ENCODE measurements around the gene MICAL2. TPM values are rescaled to one million over a fixed set of nuclear protein-coding genes. Genes with fewer than 3 reads are reported as not detected.

The MICAL2 gene
- polyA plus RNA-seq, 3 donors: 7.9 to 13.2 (median 9.8) TPM

- no peak overlapping the region for H3K27ac ChIP-seq (ENCODE audit: low read depth, low read length)
- 73 to 98% (median 84%) methylated on average over 9 of the region's 9 CpGs for whole genome bisulfite sequencing, 3 donors
These were observed 165.4 kb downstream of the MICAL2 start for GRCh38 chr11:12275818-12276217.

- no peak overlapping the region for H3K27ac ChIP-seq (ENCODE audit: low read depth, low read length)
- 89 to 97% (median 96%) methylated on average over 6 of the region's 6 CpGs for WGBS, 3 donors
These were observed 166.0 kb downstream of the MICAL2 start for GRCh38 chr11:12276356-12276755.

- 84 to 97% (median 86%) methylated on average over 10 of the region's 10 CpGs for WGBS, 3 donors
- H3K27ac ChIP-seq (ENCODE audit: low read depth, low read length): no peak overlapping the region
These were observed 166.6 kb downstream of the MICAL2 start for GRCh38 chr11:12276831-12277475.

GRCh38 chr11:12278766-12279671, 168.6 kb downstream of the MICAL2 start:
- WGBS, 3 donors: 63 to 90% (median 89%) methylated on average over 13 of the region's 13 CpGs
- H3K27ac ChIP-seq (ENCODE audit: low read depth, low read length): no peak overlapping the region

GRCh38 chr11:12279672-12280108, 169.3 kb downstream of the MICAL2 start:
- H3K27ac ChIP-seq (ENCODE audit: low read depth, low read length): no peak overlapping the region
- 83 to 92% (median 84%) methylated on average over 4 of the region's 4 CpGs for WGBS, 3 donors

- no peak overlapping the region for H3K27ac ChIP-seq (ENCODE audit: low read depth, low read length)
- 85 to 89% (median 86%) methylated on average over 4 of the region's 4 CpGs for WGBS, 3 donors
These were observed 169.9 kb downstream of the MICAL2 start for GRCh38 chr11:12280199-12280837.

GRCh38 chr11:12280838-12281565, 170.6 kb downstream of the MICAL2 start:
- H3K27ac ChIP-seq (ENCODE audit: low read depth, low read length): no peak overlapping the region
- WGBS, 3 donors: 91 to 94% (median 92%) methylated on average over 15 of the region's 15 CpGs

- WGBS, 3 donors: 29 to 33% (median 31%) methylated on average over 12 of the region's 12 CpGs
These were observed 171.4 kb downstream of the MICAL2 start for GRCh38 chr11:12281571-12282478.

GRCh38 chr11:12282676-12283075, 172.3 kb downstream of the MICAL2 start:
- H3K27ac ChIP-seq (ENCODE audit: low read depth, low read length): no peak overlapping the region
- WGBS, 3 donors: 83 to 87% (median 85%) methylated on average over 6 of the region's 6 CpGs

More at GRCh38 chr11:12281571-12282478, 171.4 kb downstream of the MICAL2 start:
- no peak overlapping the region for H3K27ac ChIP-seq (ENCODE audit: low read depth, low read length)

- H3K27ac ChIP-seq (ENCODE audit: low read depth, low read length): no peak overlapping the region
- WGBS, 3 donors: 41 to 73% (median 55%) methylated on average over 4 of the region's 4 CpGs
These were observed 174.1 kb downstream of the MICAL2 start for GRCh38 chr11:12284316-12285050.

GRCh38 chr11:12285106-12285505, 174.7 kb downstream of the MICAL2 start:
- WGBS, 3 donors: 54 to 89% (median 70%) methylated on average over 4 of the region's 4 CpGs
- no peak overlapping the region for H3K27ac ChIP-seq (ENCODE audit: low read depth, low read length)

GRCh38 chr11:12285811-12286222, 175.4 kb downstream of the MICAL2 start:
- H3K27ac ChIP-seq (ENCODE audit: low read depth, low read length): no peak overlapping the region
- 60 to 85% (median 65%) methylated on average over 6 of the region's 6 CpGs for WGBS, 3 donors

GRCh38 chr11:12286606-12287005, 176.2 kb downstream of the MICAL2 start:
- 81 to 91% (median 84%) methylated on average over 6 of the region's 6 CpGs for WGBS, 3 donors

GRCh38 chr11:12287009-12287373, 176.6 kb downstream of the MICAL2 start:
- H3K27ac ChIP-seq (ENCODE audit: low read depth, low read length): no peak overlapping the region
- 15 to 22% (median 18%) methylated on average over 2 of the region's 2 CpGs for WGBS, 3 donors

More at GRCh38 chr11:12286606-12287005, 176.2 kb downstream of the MICAL2 start:
- no peak overlapping the region for H3K27ac ChIP-seq (ENCODE audit: low read depth, low read length)

GRCh38 chr11:12287374-12288211, 177.2 kb downstream of the MICAL2 start:
- 48 to 75% (median 65%) methylated on average over 13 of the region's 13 CpGs for WGBS, 3 donors
- H3K27ac ChIP-seq (ENCODE audit: low read depth, low read length): no peak overlapping the region

All from adipose tissue (tissue), 3 donors.